H1 (cell line): Measurements from ENCODE around the gene KRAS. TPM values are rescaled to one million over a fixed set of nuclear protein-coding genes. Genes with fewer than 3 reads are reported as not detected.

Experiments used
- CTCF ChIA-PET: fragments of 300-600 bp; sonication (Branson Sonifier 250); formaldehyde crosslinking; loops from one replicate; lab custom pipeline; 2021; ENCODE audit not compliant: partially characterized antibody; lab: Charles Lee
- POLR2A ChIA-PET: fragments of 300-600 bp; sonication (Branson Sonifier 250); formaldehyde crosslinking; loops from one replicate; lab custom pipeline; 2021; ENCODE audit warnings: inconsistent platforms; ENCODE audit not compliant: partially characterized antibody; lab: Charles Lee
- DNase-seq, 2 experiments: peaks; one replicate each; pipeline versions ENCODE4 v3.0.0 to v3.0.0-alpha.2; 2010 to 2022; ENCODE audit warnings: low spot score in 2 of 2, low read depth in 1 of 2, mixed read lengths in 1 of 2
- FAIRE-seq: peaks from 2 replicates; lab custom pipeline; 2011; peaks lifted over from hg19 to GRCh38; lab: Jason Lieb, UNC
- H2AFZ ChIP-seq: 2 replicates; pipeline ENCODE4 v1.8.1; 2012; ENCODE audit warnings: low read length, inconsistent platforms
- H2AK5ac ChIP-seq: 2 replicates; pipeline ENCODE4 v1.6.1; 2013; ENCODE audit warnings: low read depth, low read length
- H2BK120ac ChIP-seq: replicated peaks from 2 replicates; pipeline ENCODE3; 2013; ENCODE audit warnings: low read depth, low read length, inconsistent platforms
- H2BK12ac ChIP-seq: 2 replicates; pipeline ENCODE4 v1.6.1; 2013; ENCODE audit warnings: low read depth, low read length
- H2BK15ac ChIP-seq: 2 replicates; pipeline ENCODE4 v1.6.1; 2013; ENCODE audit warnings: low read length
- H2BK20ac ChIP-seq: 2 replicates; pipeline ENCODE4 v1.6.1; 2013; ENCODE audit warnings: low read length
- H2BK5ac ChIP-seq: 2 replicates; pipeline ENCODE4 v1.6.1; 2013; ENCODE audit warnings: low read depth, low read length
- H3K14ac ChIP-seq: 2 replicates; pipeline ENCODE4 v1.6.1; 2013; ENCODE audit warnings: inconsistent platforms; ENCODE audit not compliant: insufficient read length
- H3K18ac ChIP-seq: 2 replicates; pipeline ENCODE4 v1.6.1; 2013; ENCODE audit warnings: low read length; ENCODE audit errors: extremely low read depth
- H3K23ac ChIP-seq: 2 replicates; pipeline ENCODE4 v1.6.1; 2013; ENCODE audit warnings: inconsistent platforms; ENCODE audit not compliant: insufficient read length
- H3K23me2 ChIP-seq: 2 replicates; pipeline ENCODE4 v1.6.1; 2013; ENCODE audit warnings: low read depth, low read length
- H3K27ac ChIP-seq: 2 replicates; pipeline ENCODE4 v1.6.1; 2011; ENCODE audit warnings: low read depth, low read length, inconsistent platforms
- H3K27me3 ChIP-seq, 4 experiments: replicated peaks in 1 of 4; 1 replicate in 1 of 4; 2 replicates in 3 of 4; pipeline versions ENCODE4 v1.6.1 to v1.8.1; 2011 to 2013; ENCODE audit warnings: low read length in 3 of 4, mild to moderate bottlenecking in 3 of 4, inconsistent platforms in 2 of 4, mixed read lengths in 2 of 4, moderate library complexity in 1 of 4; ENCODE audit not compliant: control insufficient read depth in 3 of 4, insufficient read depth in 3 of 4; ENCODE audit errors: extremely low read depth in 1 of 4
- H3K36me3 ChIP-seq, 4 experiments: 2 replicates each; pipeline versions ENCODE4 v1.6.1 to v1.8.1; 2011 to 2013; ENCODE audit warnings: mild to moderate bottlenecking in 4 of 4, low read length in 3 of 4, moderate library complexity in 2 of 4, control low read depth in 1 of 4, inconsistent platforms in 1 of 4; ENCODE audit not compliant: insufficient read depth in 4 of 4, control insufficient read depth in 2 of 4
- H3K4ac ChIP-seq: replicated peaks from 2 replicates; pipeline ENCODE3; 2013; ENCODE audit warnings: low read length, low read depth, mixed read lengths, inconsistent platforms; ENCODE audit not compliant: insufficient read length
- H3K4me1 ChIP-seq, 4 experiments: replicated peaks in 1 of 4; 1 replicate in 1 of 4; 2 replicates in 3 of 4; pipeline versions ENCODE4 v1.6.1 to v1.8.1; 2011 to 2013; ENCODE audit warnings: low read length in 3 of 4, inconsistent platforms in 2 of 4, mixed read lengths in 1 of 4; ENCODE audit not compliant: insufficient read depth in 4 of 4, control insufficient read depth in 3 of 4
- H3K4me2 ChIP-seq, 2 experiments: 2 replicates each; pipeline versions ENCODE4 v1.6.1 to v1.8.1; 2011 to 2013; ENCODE audit warnings: low read depth in 2 of 2, low read length in 2 of 2, control low read depth in 1 of 2, inconsistent platforms in 1 of 2, mild to moderate bottlenecking in 1 of 2; ENCODE audit not compliant: insufficient read depth in 1 of 2
- H3K4me3 ChIP-seq, 4 experiments: fragments of 200-600, 300-600 bp in 1 of 4; sonication (generic), shearing (Covaris generic), sonication (Bioruptor Twin) in 1 of 4; 2 replicates each; pipeline versions ENCODE4 v1.5.1 to v1.8.1; 2011 to 2016; ENCODE audit warnings: low read length in 4 of 4, low read depth in 3 of 4, control low read depth in 2 of 4, inconsistent platforms in 2 of 4, mild to moderate bottlenecking in 2 of 4, mixed read lengths in 1 of 4, moderate library complexity in 1 of 4; ENCODE audit not compliant: insufficient read depth in 2 of 4; ENCODE audit errors: extremely low read depth in 1 of 4
- H3K56ac ChIP-seq: replicated peaks from 2 replicates; pipeline ENCODE3; 2013; ENCODE audit warnings: low read depth, mild to moderate bottlenecking, mixed read lengths, low read length, inconsistent platforms; ENCODE audit not compliant: insufficient read length
- H3K79me1 ChIP-seq: 2 replicates; pipeline ENCODE4 v1.6.1; 2013; ENCODE audit warnings: low read depth, low read length, control low read depth
- H3K79me2 ChIP-seq, 2 experiments: 2 replicates each; pipeline versions ENCODE4 v1.6.1 to v1.8.1; 2012 to 2013; ENCODE audit warnings: low read length in 2 of 2, mild to moderate bottlenecking in 2 of 2, inconsistent platforms in 1 of 2; ENCODE audit not compliant: insufficient read depth in 2 of 2, control insufficient read depth in 1 of 2
- H3K9ac ChIP-seq, 4 experiments: replicated peaks in 1 of 4; 1 replicate in 1 of 4; 2 replicates in 3 of 4; pipeline versions ENCODE4 v1.6.1 to v1.8.1; 2011 to 2013; ENCODE audit warnings: low read depth in 3 of 4, low read length in 3 of 4, control low read depth in 2 of 4, mild to moderate bottlenecking in 2 of 4, moderate library complexity in 2 of 4, inconsistent platforms in 1 of 4; ENCODE audit errors: extremely low read depth in 1 of 4
- H3K9me3 ChIP-seq, 2 experiments: 2 replicates each; pipeline versions ENCODE4 v1.6.1 to v1.8.1; 2012 to 2013; ENCODE audit warnings: mild to moderate bottlenecking in 2 of 2, moderate library complexity in 2 of 2, control low read depth in 1 of 2, inconsistent platforms in 1 of 2, low read depth in 1 of 2, low read length in 1 of 2, mixed read lengths in 1 of 2; ENCODE audit not compliant: insufficient read depth in 2 of 2
- H4K20me1 ChIP-seq, 2 experiments: replicated peaks in 1 of 2; 2 replicates each; pipeline versions ENCODE3 to v1.8.1; 2011 to 2013; ENCODE audit warnings: inconsistent platforms in 2 of 2, low read length in 2 of 2, mild to moderate bottlenecking in 1 of 2; ENCODE audit not compliant: insufficient read depth in 2 of 2, control insufficient read depth in 1 of 2
- H4K5ac ChIP-seq: 2 replicates; pipeline ENCODE4 v1.6.1; 2013; ENCODE audit warnings: low read length, low read depth, mixed read lengths, inconsistent platforms; ENCODE audit not compliant: insufficient read length
- H4K8ac ChIP-seq: 2 replicates; pipeline ENCODE4 v1.8.0; 2013; ENCODE audit warnings: mild to moderate bottlenecking, moderate library complexity, low read length, inconsistent platforms; ENCODE audit not compliant: insufficient read depth; ENCODE audit errors: extremely low read depth
- H4K91ac ChIP-seq: replicated peaks from 2 replicates; pipeline ENCODE3; 2013; ENCODE audit warnings: low read length, mixed read lengths, inconsistent platforms; ENCODE audit not compliant: insufficient read length
- CTBP2 ChIP-seq: IDR thresholded peaks from 2 replicates; pipeline ENCODE4 v1.7.0; 2011; ENCODE audit warnings: borderline replicate concordance, mild to moderate bottlenecking, moderate library complexity, mixed read lengths, low read length; ENCODE audit not compliant: insufficient read depth, insufficient read length
- FOSL1 ChIP-seq: IDR thresholded peaks from 2 replicates; pipeline ENCODE4 v1.6.1; 2011; ENCODE audit warnings: mild to moderate bottlenecking, low read depth, low read length, moderate library complexity; ENCODE audit not compliant: insufficient read depth
- JUN ChIP-seq: IDR thresholded peaks from 2 replicates; pipeline ENCODE4 v1.6.1; 2011; ENCODE audit warnings: low read depth, mild to moderate bottlenecking, improper control_type of control experiment, low read length
- KDM5A ChIP-seq: fragments of 200-600 bp; IDR thresholded peaks from 2 replicates; pipeline ENCODE4 v1.7.1; 2012; ENCODE audit warnings: mild to moderate bottlenecking, low read length, inconsistent platforms, mixed read lengths
- POLR2AphosphoS5 ChIP-seq: IDR thresholded peaks from 2 replicates; pipeline ENCODE4 v1.6.1; 2011; ENCODE audit warnings: low read depth, low read length
- RXRA ChIP-seq: IDR thresholded peaks from 2 replicates; pipeline ENCODE4 v1.6.1; 2011; ENCODE audit warnings: low read depth, mild to moderate bottlenecking, low read length, moderate library complexity; ENCODE audit not compliant: insufficient read depth
- SP2 ChIP-seq: IDR thresholded peaks from 2 replicates; pipeline ENCODE4 v1.6.1; 2012; ENCODE audit warnings: mild to moderate bottlenecking, low read length, inconsistent platforms
- WGBS, 2 experiments: shearing (Covaris generic) in 1 of 2; methylation state at CpG; one replicate each; pipeline versions ENCODE4 v1.1.6 to v1.1.7; 2013 to 2015; ENCODE audit warnings: low lambda C conversion rate in 2 of 2, mixed read lengths in 2 of 2, inconsistent platforms in 1 of 2, low coverage in 1 of 2, missing lambda C conversion rate in 1 of 2; ENCODE audit not compliant: insufficient replicate concordance in 2 of 2, insufficient coverage in 1 of 2, insufficient read length in 1 of 2; ENCODE audit errors: extremely low coverage in 1 of 2, missing lambda C conversion rate in 1 of 2; 5-methylcytosine and 5-hydroxymethylcytosine counted together
- polyA plus RNA-seq, 7 experiments: library from polyadenylated mRNA; depleted of rRNA in 3 of 7; stranded (reverse) in 5 of 7; unstranded in 2 of 7; fragments of >200 nt in 5 of 7; fragments of 200-250 nt in 2 of 7; gene quantifications; 1 replicate in 5 of 7; 2 replicates in 1 of 7; 4 replicates in 1 of 7; pipeline versions ENCODE4 v1.2.1 to v1.2.3, GENCODE V29; 2011 to 2013; ENCODE audit warnings: missing spikeins in 2 of 7, mixed read lengths in 2 of 7
- total RNA-seq: library from RNA; stranded (reverse); fragmentation: NEBNext Ultra II Directional; extraction: Animal tissue kit (Norgen Biotek cat#: 25700); gene quantifications from 2 replicates; pipeline ENCODE4 v1.2.1, GENCODE V29; 2021
- TF ChIP-seq, protein P1 (sequence below): IDR thresholded peaks from 2 replicates; pipeline ENCODE4 v1.6.1; 2012; ENCODE audit warnings: low read length, inconsistent platforms

KRAS gene
- total and polyA plus RNA-seq, 2 of the 8 experiments (the other 6 are each of a cell fraction or from before 2014, with no cell fraction given), result 24.8 to 64.6 TPM

DNA sequence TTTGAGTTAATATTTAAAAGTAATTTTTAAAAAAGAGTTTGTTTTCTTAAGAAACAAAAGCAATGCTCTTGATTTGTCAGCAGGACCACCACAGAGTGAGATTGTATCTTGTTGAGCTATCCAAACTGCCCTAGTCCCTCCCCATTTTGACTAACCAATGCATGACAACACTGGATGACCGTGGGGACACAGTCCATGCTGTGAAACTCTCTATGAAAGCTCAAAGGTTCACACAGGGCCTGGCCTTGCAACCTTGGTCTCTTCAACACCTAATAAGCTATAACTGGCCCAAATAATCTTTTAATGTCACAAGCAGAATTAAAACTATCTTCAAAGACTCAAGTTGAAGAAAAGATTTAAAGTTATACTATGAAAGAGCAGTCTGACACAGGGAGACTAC is 42.2 kb downstream of the KRAS start:
- DNase-seq, result no peak
- no peak overlapping the region for H2BK5ac ChIP-seq
- no peak overlapping the region for H3K9ac ChIP-seq
- no peak for FAIRE-seq
- no peak overlapping the region for H2BK20ac ChIP-seq
- H3K56ac ChIP-seq, result no peak overlapping the region
- no peak overlapping the region for H2AFZ ChIP-seq
- no peak overlapping the region for H2BK12ac ChIP-seq
- TF ChIP-seq KDM5A (no peak), JUN (no peak), POLR2AphosphoS5 (no peak), RXRA (no peak), CTBP2 (no peak), FOSL1 (no peak), SP2 (no peak)
- TF ChIP-seq, protein P1, sequence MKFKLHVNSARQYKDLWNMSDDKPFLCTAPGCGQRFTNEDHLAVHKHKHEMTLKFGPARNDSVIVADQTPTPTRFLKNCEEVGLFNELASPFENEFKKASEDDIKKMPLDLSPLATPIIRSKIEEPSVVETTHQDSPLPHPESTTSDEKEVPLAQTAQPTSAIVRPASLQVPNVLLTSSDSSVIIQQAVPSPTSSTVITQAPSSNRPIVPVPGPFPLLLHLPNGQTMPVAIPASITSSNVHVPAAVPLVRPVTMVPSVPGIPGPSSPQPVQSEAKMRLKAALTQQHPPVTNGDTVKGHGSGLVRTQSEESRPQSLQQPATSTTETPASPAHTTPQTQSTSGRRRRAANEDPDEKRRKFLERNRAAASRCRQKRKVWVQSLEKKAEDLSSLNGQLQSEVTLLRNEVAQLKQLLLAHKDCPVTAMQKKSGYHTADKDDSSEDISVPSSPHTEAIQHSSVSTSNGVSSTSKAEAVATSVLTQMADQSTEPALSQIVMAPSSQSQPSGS, result no peak
- H3K23ac ChIP-seq, result no peak overlapping the region
- H3K4me1 ChIP-seq, result no peaks in the 10 kb centered on the region
- no peak overlapping the region for H2BK15ac ChIP-seq
- no peak overlapping the region for H3K4ac ChIP-seq
- no peak overlapping the region for H2BK120ac ChIP-seq
- no peak overlapping the region for H2AK5ac ChIP-seq
- no peaks in the 10 kb centered on the region for H3K27me3 ChIP-seq
- no peak overlapping the region for H4K91ac ChIP-seq
- no peaks in the 10 kb centered on the region for H3K23me2 ChIP-seq
- H4K8ac ChIP-seq, result no peak overlapping the region
- H4K5ac ChIP-seq, result no peak overlapping the region
- H4K20me1 ChIP-seq, result peaks cover 0 to 2% of the 10 kb centered on the region in 2 experiments
- POLR2A ChIA-PET, result no interaction called here
- H3K14ac ChIP-seq, result no peak overlapping the region
- no peak overlapping the region for H3K27ac ChIP-seq
- H3K36me3 ChIP-seq, result peaks cover 2 to 31% (median 5%) of the 10 kb centered on the region in 4 experiments; a peak in 4 of 8 replicates
- no peaks in the 10 kb centered on the region for H3K79me1 ChIP-seq
- no peaks in the 10 kb centered on the region for H3K9me3 ChIP-seq
- no peak overlapping the region for H3K4me3 ChIP-seq
- H3K4me2 ChIP-seq, result no peak overlapping the region
- CTCF ChIA-PET, result interaction anchor here (0.6 to 1.2 kb wide), 5 partner anchors 10 to 502 kb away, joined by 3 to 4 read pairs (median 3); no protein-coding TSS in a partner anchor
- no peak overlapping the region for H3K18ac ChIP-seq
- 89% methylated on average over 1 of the region's 1 CpG; no CpG with 5 or more reads in 1 of the 2 experiments for WGBS, 2 experiments
- no peaks in the 10 kb centered on the region for H3K79me2 ChIP-seq
